Caco-2 (cell line): Measurements from ENCODE around the gene TSPAN5. TPM values are rescaled to one million over a fixed set of nuclear protein-coding genes. Genes with fewer than 3 reads are reported as not detected.

Experiments
- BruUV-seq: library from RNA; stranded (reverse); fragments of 400-500 nt; replicated peaks from 2 replicates; lab custom pipeline; 2021; lab: Mats Ljungman, UMichigan
- CTCF ChIA-PET: fragments of 300-600 bp; sonication (Branson Sonifier 250); formaldehyde crosslinking; loops from one replicate; lab custom pipeline; 2022; ENCODE audit warnings: antibody characterized with exemption; lab: Charles Lee
- POLR2A ChIA-PET: fragments of 300-600 bp; sonication (Branson Sonifier 250); formaldehyde crosslinking; loops from one replicate; lab custom pipeline; 2022; ENCODE audit warnings: antibody characterized with exemption; lab: Charles Lee
- DNase-seq, 2 experiments: peaks; one replicate each; pipeline versions ENCODE4 v3.0.0 to v3.0.0-alpha.2; 2020 to 2022
- H3K27me3 ChIP-seq: replicated peaks from 2 replicates; pipeline ENCODE4 v1.6.0; 2011; ENCODE audit warnings: low read length; ENCODE audit not compliant: control insufficient read depth, insufficient read depth
- H3K36me3 ChIP-seq: 2 replicates; pipeline ENCODE4 v1.5.1; 2011; ENCODE audit warnings: low read length; ENCODE audit not compliant: control insufficient read depth, insufficient read depth
- H3K4me1 ChIP-seq: fragments of 250-450 bp; sonication (Bioruptor Pico); 2 replicates; pipeline ENCODE4 v1.5.1; 2020; ENCODE audit warnings: mild to moderate bottlenecking
- H3K4me3 ChIP-seq: 2 replicates; pipeline ENCODE4 v1.5.1; 2011; ENCODE audit warnings: low read depth, mild to moderate bottlenecking, control low read depth, low read length
- H3K9me3 ChIP-seq: fragments of 250-450 bp; sonication (Bioruptor Pico); 2 replicates; pipeline ENCODE4 v1.5.1; 2020; ENCODE audit warnings: mild to moderate bottlenecking, moderate library complexity
- H3K27ac Mint-ChIP-seq: one replicate; pipeline ENCODE4 v1.8.0; 2022; ENCODE audit warnings: mixed read lengths; ENCODE audit not compliant: unreplicated experiment
- H3K27me3 Mint-ChIP-seq: one replicate; pipeline ENCODE4 v1.8.0; 2022; ENCODE audit warnings: mixed read lengths; ENCODE audit not compliant: insufficient read depth, unreplicated experiment
- H3K36me3 Mint-ChIP-seq: one replicate; pipeline ENCODE4 v1.8.0; 2022; ENCODE audit warnings: mild to moderate bottlenecking, mixed read lengths; ENCODE audit not compliant: insufficient read depth, unreplicated experiment
- H3K4me1 Mint-ChIP-seq: one replicate; pipeline ENCODE4 v1.8.0; 2022; ENCODE audit warnings: low read depth, mixed read lengths; ENCODE audit not compliant: unreplicated experiment
- H3K4me3 Mint-ChIP-seq: one replicate; pipeline ENCODE4 v1.8.0; 2022; ENCODE audit warnings: mild to moderate bottlenecking, moderate library complexity, mixed read lengths; ENCODE audit not compliant: unreplicated experiment
- H3K9me3 Mint-ChIP-seq: one replicate; pipeline ENCODE4 v1.8.0; 2022; ENCODE audit warnings: mixed read lengths; ENCODE audit not compliant: unreplicated experiment
- intact Hi-C: fragments of 100-400 bp; cut with micrococcal nuclease; formaldehyde crosslinking; loops from one replicate; pipeline ENCODE4 v1.10.0; 2022; ENCODE audit not compliant: unreplicated experiment
- total RNA-seq: library from RNA; stranded (reverse); gene quantifications from 2 replicates; pipeline ENCODE4 v1.2.3, GENCODE V29; 2022
- TF ChIP-seq, protein P1 (sequence below), 2 experiments: fragments of 200-600 bp in 1 of 2; IDR thresholded peaks; 1 replicate in 1 of 2; 2 replicates in 1 of 2; pipeline versions ENCODE4 v1.5.1 to v1.8.0; 2011 to 2022; ENCODE audit warnings: antibody characterized with exemption in 1 of 2, control low read depth in 1 of 2, inconsistent platforms in 1 of 2, low read depth in 1 of 2, low read length in 1 of 2, mild to moderate bottlenecking in 1 of 2, moderate library complexity in 1 of 2; ENCODE audit not compliant: insufficient read depth in 1 of 2, severe bottlenecking in 1 of 2, unreplicated experiment in 1 of 2

The TSPAN5 gene
- total RNA-seq, 1 experiment from 2014 or later: 24.1 TPM

DNA sequence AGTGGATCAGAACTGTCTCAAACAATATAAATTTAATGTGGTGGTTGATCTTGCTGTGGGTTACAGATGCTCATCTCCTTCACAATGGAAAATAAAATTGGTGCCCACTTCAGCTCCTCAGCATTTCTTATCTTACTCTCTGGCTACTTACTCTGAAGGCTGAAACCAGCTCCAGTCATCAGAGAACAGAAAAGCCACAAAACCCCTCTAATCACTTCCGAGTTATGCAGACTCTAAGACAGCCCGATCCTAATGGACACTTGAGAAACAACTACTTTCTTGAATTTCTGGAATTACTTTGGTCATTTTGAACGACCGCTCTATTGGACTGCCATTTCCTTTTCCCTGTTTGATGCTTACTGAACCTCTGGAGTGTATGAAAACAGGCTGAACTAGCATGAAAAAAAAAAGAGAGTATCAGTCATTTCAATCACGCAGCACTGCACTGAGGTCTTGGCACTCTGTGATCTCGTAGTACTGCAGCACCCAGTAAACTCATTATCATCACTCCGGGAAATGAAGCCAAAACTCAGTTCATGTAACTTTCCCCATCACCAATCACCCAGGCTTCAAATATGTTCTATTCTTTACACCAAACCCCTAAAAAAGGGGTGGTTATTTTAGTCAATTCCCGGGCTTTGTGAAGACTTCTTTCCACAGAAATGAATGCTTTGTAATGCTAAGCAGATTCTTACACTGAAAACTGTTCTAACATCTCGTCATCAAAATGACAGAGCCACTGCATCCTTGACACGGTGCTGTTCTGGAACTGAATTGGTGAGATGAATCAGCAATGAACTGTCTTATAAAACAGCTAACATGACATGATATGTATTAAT, 54.5 kb downstream of the TSPAN5 start:
- Histone ChIP-seq H3K4me3 (no peak overlapping the region), H3K36me3 (no peaks in the 10 kb centered on the region), H3K9me3 (peaks cover 10% of the 10 kb centered on the region), H3K4me1 (peaks cover 6% of the 10 kb centered on the region), H3K27me3 (no peaks in the 10 kb centered on the region)
- POLR2A ChIA-PET: no interaction called here
- H3K9me3 Mint-ChIP-seq: peaks cover 14% of the 10 kb centered on the region
- TF ChIP-seq, protein P1, sequence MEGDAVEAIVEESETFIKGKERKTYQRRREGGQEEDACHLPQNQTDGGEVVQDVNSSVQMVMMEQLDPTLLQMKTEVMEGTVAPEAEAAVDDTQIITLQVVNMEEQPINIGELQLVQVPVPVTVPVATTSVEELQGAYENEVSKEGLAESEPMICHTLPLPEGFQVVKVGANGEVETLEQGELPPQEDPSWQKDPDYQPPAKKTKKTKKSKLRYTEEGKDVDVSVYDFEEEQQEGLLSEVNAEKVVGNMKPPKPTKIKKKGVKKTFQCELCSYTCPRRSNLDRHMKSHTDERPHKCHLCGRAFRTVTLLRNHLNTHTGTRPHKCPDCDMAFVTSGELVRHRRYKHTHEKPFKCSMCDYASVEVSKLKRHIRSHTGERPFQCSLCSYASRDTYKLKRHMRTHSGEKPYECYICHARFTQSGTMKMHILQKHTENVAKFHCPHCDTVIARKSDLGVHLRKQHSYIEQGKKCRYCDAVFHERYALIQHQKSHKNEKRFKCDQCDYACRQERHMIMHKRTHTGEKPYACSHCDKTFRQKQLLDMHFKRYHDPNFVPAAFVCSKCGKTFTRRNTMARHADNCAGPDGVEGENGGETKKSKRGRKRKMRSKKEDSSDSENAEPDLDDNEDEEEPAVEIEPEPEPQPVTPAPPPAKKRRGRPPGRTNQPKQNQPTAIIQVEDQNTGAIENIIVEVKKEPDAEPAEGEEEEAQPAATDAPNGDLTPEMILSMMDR (IDR thresholded peaks at IDR 0.05; ENCODE audit: insufficient read depth in 1 of 2, low read depth in 1 of 2, low read length in 1 of 2, severe bottlenecking in 1 of 2, unreplicated experiment in 1 of 2): no peak
- DNase-seq: no peak
- peaks cover 5% of the 10 kb centered on the region for H3K36me3 Mint-ChIP-seq
- no peaks in the 10 kb centered on the region for H3K4me1 Mint-ChIP-seq
- intact Hi-C loops: no loop called here
- no peaks in the 10 kb centered on the region for H3K27me3 Mint-ChIP-seq
- BruUV-seq: no TSS peak
- CTCF ChIA-PET: no interaction called here
- no peak overlapping the region for H3K4me3 Mint-ChIP-seq
- no peak overlapping the region for H3K27ac Mint-ChIP-seq

DNA sequence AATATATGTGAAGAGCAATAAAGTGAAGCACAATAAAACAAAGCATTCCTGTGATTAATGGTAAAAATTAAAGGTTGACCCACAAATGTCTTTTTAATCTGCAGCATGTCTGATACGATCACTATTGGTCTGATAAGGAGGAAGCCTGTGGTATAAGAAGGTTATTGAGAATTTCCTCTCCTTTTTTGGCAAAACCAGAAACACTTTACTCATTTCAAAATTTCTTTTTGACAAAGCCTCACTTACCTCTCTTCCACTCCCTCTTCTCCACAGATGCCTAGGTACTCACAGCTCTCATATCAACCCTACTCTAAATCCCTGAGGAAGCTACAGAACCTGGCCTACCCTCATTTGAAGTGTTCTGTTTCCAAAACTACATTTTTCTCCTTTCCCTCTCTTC, 56.1 kb downstream of the TSPAN5 start:
- TF ChIP-seq, protein P1 (IDR thresholded peaks at IDR 0.05; ENCODE audit: insufficient read depth in 1 of 2, low read depth in 1 of 2, low read length in 1 of 2, severe bottlenecking in 1 of 2, unreplicated experiment in 1 of 2): no peak
- Mint-ChIP-seq H3K27ac (no peak overlapping the region), H3K4me3 (no peak overlapping the region), H3K36me3 (peaks cover 13% of the 10 kb centered on the region), H3K4me1 (no peaks in the 10 kb centered on the region), H3K27me3 (no peaks in the 10 kb centered on the region), H3K9me3 (peaks cover 14% of the 10 kb centered on the region)
- ChIA-PET POLR2A (no interaction called here), CTCF (no interaction called here)
- no peaks in the 10 kb centered on the region for H3K36me3 ChIP-seq
- DNase-seq: no peak
- no TSS peak for BruUV-seq
- peaks cover 10% of the 10 kb centered on the region for H3K9me3 ChIP-seq
- intact Hi-C loops: no loop called here
- peaks cover 6% of the 10 kb centered on the region for H3K4me1 ChIP-seq
- H3K4me3 ChIP-seq: no peak overlapping the region
- no peaks in the 10 kb centered on the region for H3K27me3 ChIP-seq

DNA sequence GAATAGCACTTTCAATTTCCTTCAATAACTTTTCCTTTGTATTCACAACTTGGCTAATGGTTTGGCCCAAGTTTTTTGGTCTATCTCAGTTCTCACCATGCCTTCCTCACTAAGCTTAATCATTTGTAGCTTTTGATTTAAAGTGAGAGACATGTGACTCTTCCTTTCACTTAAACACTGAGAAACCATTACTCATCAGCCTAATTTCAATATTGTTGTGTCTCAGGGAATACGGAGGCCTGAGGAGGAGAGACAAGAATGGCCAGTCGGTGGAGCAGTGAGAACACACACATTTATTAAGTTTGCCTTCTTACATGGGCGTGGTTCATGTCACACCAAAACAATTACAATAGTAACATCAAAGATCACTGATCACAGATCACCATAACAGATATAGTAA, 56.7 kb downstream of the TSPAN5 start:
- POLR2A ChIA-PET: no interaction called here
- CTCF ChIA-PET: no interaction called here

More for the DNA sequence above, 56.7 kb downstream of the TSPAN5 start:
- peaks cover 13% of the 10 kb centered on the region for H3K36me3 Mint-ChIP-seq
- H3K9me3 Mint-ChIP-seq: peaks cover 14% of the 10 kb centered on the region
- no peak for DNase-seq
- peaks cover 10% of the 10 kb centered on the region for H3K9me3 ChIP-seq
- H3K4me1 ChIP-seq: peaks cover 6% of the 10 kb centered on the region
- intact Hi-C loops: no loop called here
- no peak overlapping the region for H3K4me3 ChIP-seq
- BruUV-seq: no TSS peak
- H3K4me1 Mint-ChIP-seq: no peaks in the 10 kb centered on the region
- no peak overlapping the region for H3K27ac Mint-ChIP-seq
- H3K27me3 Mint-ChIP-seq: no peaks in the 10 kb centered on the region
- TF ChIP-seq, protein P1 (IDR thresholded peaks at IDR 0.05; ENCODE audit: insufficient read depth in 1 of 2, low read depth in 1 of 2, low read length in 1 of 2, severe bottlenecking in 1 of 2, unreplicated experiment in 1 of 2): no peak
- no peaks in the 10 kb centered on the region for H3K27me3 ChIP-seq
- H3K4me3 Mint-ChIP-seq: no peak overlapping the region
- H3K36me3 ChIP-seq: no peaks in the 10 kb centered on the region
